GM23338 (cell line): Measurements from ENCODE around the gene RASIP1. TPM values are rescaled to one million over a fixed set of nuclear protein-coding genes. Genes with fewer than 3 reads are reported as not detected.
"Not testable (repeated sequence)": the region's sequence is repeated elsewhere in the genome, so short reads cannot be mapped to it uniquely, and the experiment has no call there.

Experiments
- ATAC-seq: fragments of 200-7000 bp; cut with Tn5 transposase; 3 replicates; pipeline ENCODE4 v1.9.1; 2020
- DNase-seq: peaks from one replicate; pipeline ENCODE4 v3.0.0-alpha.2; 2015; ENCODE audit warnings: low spot score
- H2AFZ ChIP-seq: fragments of 200-600 bp; sonication (generic); 2 replicates; pipeline ENCODE4 v1.8.0; 2016; ENCODE audit warnings: antibody characterized with exemption, mild to moderate bottlenecking, moderate library complexity
- H3F3A ChIP-seq: fragments of 200-600 bp; sonication (generic); replicated peaks from 2 replicates; pipeline ENCODE4 v1.8.0; 2017; ENCODE audit warnings: antibody characterized with exemption, mixed run types, low read depth
- H3K27ac ChIP-seq: fragments of 200-600 bp; sonication (generic); 2 replicates; pipeline ENCODE4 v1.6.1; 2016; ENCODE audit warnings: low read depth
- H3K27me3 ChIP-seq: fragments of 200-600 bp; sonication (generic); 2 replicates; pipeline ENCODE4 v1.8.0; 2016; ENCODE audit warnings: mild to moderate bottlenecking, mixed run types, moderate library complexity; ENCODE audit not compliant: insufficient read depth
- H3K36me3 ChIP-seq: fragments of 200-600 bp; sonication (generic); 2 replicates; pipeline ENCODE4 v1.8.0; 2016; ENCODE audit warnings: mild to moderate bottlenecking; ENCODE audit not compliant: insufficient read depth
- H3K4me1 ChIP-seq: fragments of 200-600 bp; sonication (generic); 2 replicates; pipeline ENCODE4 v1.8.0; 2016; ENCODE audit warnings: mild to moderate bottlenecking, moderate library complexity; ENCODE audit not compliant: insufficient read depth
- H3K4me2 ChIP-seq: fragments of 200-600 bp; sonication (generic); 2 replicates; pipeline ENCODE4 v1.7.1; 2017; ENCODE audit warnings: mixed run types
- H3K4me3 ChIP-seq: fragments of 200-600 bp; sonication (generic); 2 replicates; pipeline ENCODE4 v1.6.1; 2016; ENCODE audit warnings: mixed run types
- H3K79me2 ChIP-seq: fragments of 200-600 bp; sonication (generic); replicated peaks from 2 replicates; pipeline ENCODE4 v1.8.0; 2017; ENCODE audit warnings: mild to moderate bottlenecking; ENCODE audit not compliant: insufficient read depth
- H3K9me2 ChIP-seq: fragments of 200-600 bp; sonication (generic); 2 replicates; pipeline ENCODE4 v1.8.0; 2017; ENCODE audit not compliant: insufficient read depth
- H4K20me1 ChIP-seq: fragments of 200-600 bp; sonication (generic); replicated peaks from 2 replicates; pipeline ENCODE4 v1.8.0; 2017; ENCODE audit warnings: mild to moderate bottlenecking; ENCODE audit not compliant: insufficient read depth
- H3K27ac Mint-ChIP-seq: 2 replicates; pipeline ENCODE4 v1.8.0; 2020; ENCODE audit warnings: inconsistent platforms, mild to moderate bottlenecking, moderate library complexity, mixed read lengths
- H3K27me3 Mint-ChIP-seq: 3 replicates; pipeline ENCODE4 v1.8.0; 2022; ENCODE audit warnings: low read depth, mild to moderate bottlenecking, moderate library complexity, mixed read lengths, inconsistent platforms; ENCODE audit not compliant: insufficient read depth, poor library complexity
- H3K36me3 Mint-ChIP-seq: 3 replicates; pipeline ENCODE4 v1.8.0; 2021; ENCODE audit warnings: low read depth, mild to moderate bottlenecking, inconsistent platforms, moderate library complexity, mixed read lengths
- H3K4me1 Mint-ChIP-seq: 3 replicates; pipeline ENCODE4 v1.8.0; 2020; ENCODE audit warnings: mild to moderate bottlenecking, inconsistent platforms, mixed read lengths
- H3K4me3 Mint-ChIP-seq: 3 replicates; pipeline ENCODE4 v1.8.0; 2021; ENCODE audit warnings: moderate library complexity, mild to moderate bottlenecking, inconsistent platforms, mixed read lengths
- H3K9me3 Mint-ChIP-seq: 3 replicates; pipeline ENCODE4 v1.8.0; 2020; ENCODE audit warnings: moderate library complexity, mild to moderate bottlenecking, inconsistent platforms, mixed read lengths
- CREB1 ChIP-seq: fragments of 250-450 bp; sonication (Bioruptor Pico); IDR thresholded peaks from 2 replicates; pipeline ENCODE4 v1.5.0; 2020; ENCODE audit warnings: low read depth, mild to moderate bottlenecking, moderate library complexity
- EZH2 ChIP-seq: fragments of 200-600 bp; sonication (generic); IDR thresholded peaks from one replicate; pipeline ENCODE4 v1.8.0; 2017; ENCODE audit warnings: antibody characterized with exemption, mild to moderate bottlenecking, low read depth; ENCODE audit not compliant: unreplicated experiment
- EZH2phosphoT487 ChIP-seq: fragments of 200-600 bp; sonication (generic); IDR thresholded peaks from one replicate; pipeline ENCODE4 v1.8.1; 2018; ENCODE audit warnings: antibody characterized with exemption; ENCODE audit not compliant: unreplicated experiment
- REST ChIP-seq: IDR thresholded peaks from one replicate; pipeline ENCODE4 v1.6.1; 2018; ENCODE audit warnings: antibody characterized with exemption; ENCODE audit not compliant: unreplicated experiment
- STAT1 ChIP-seq: IDR thresholded peaks from one replicate; pipeline ENCODE4 v1.6.1; 2016; ENCODE audit warnings: antibody characterized with exemption; ENCODE audit not compliant: unreplicated experiment
- ZNF331 ChIP-seq: fragments of 250-450 bp; sonication (Bioruptor Pico); IDR thresholded peaks from 2 replicates; pipeline ENCODE4 v1.5.0; 2020; ENCODE audit warnings: low read depth, mild to moderate bottlenecking, moderate library complexity
- ZNF462 ChIP-seq: fragments of 250-450 bp; sonication (Bioruptor Pico); IDR thresholded peaks from 2 replicates; pipeline ENCODE4 v1.5.0; 2020; ENCODE audit warnings: mild to moderate bottlenecking, moderate library complexity
- polyA plus RNA-seq: library from polyadenylated mRNA; unstranded; fragments of >200 nt; fragmentation: Nextera tagmentation; extraction: Ambion mirVana; gene quantifications from 2 replicates; pipeline ENCODE4 v1.2.1, GENCODE V29; 2016
- total RNA-seq: library from RNA; depleted of rRNA; stranded (reverse); fragments of >200 nt; shearing (Covaris generic); gene quantifications from 2 replicates; pipeline ENCODE4 v1.2.3, GENCODE V29; 2014

Gene RASIP1
- total and polyA plus RNA-seq, 2 experiments from 2014 or later: 9.2 to 14.8 TPM

- TF ChIP-seq ZNF462 (CRISPR knock-in tag) (no peak), EZH2 (no peak), CREB1 (CRISPR knock-in tag) (no peak), STAT1 (no peak), ZNF331 (CRISPR knock-in tag) (no peak), REST (no peak), EZH2phosphoT487 (no peak)
Observed at GRCh38 chr19:48687776-48688175, 52.6 kb downstream of the RASIP1 start (continued).

GRCh38 chr19:48686637-48687036, 53.8 kb downstream of the RASIP1 start:
- not testable (repeated sequence) for H3K36me3 Mint-ChIP-seq, H3K27ac Mint-ChIP-seq, ATAC-seq, H3K9me2 ChIP-seq, H3K4me3 ChIP-seq, H3F3A ChIP-seq, H3K27me3 ChIP-seq, H2AFZ ChIP-seq, H3K79me2 ChIP-seq, H3K27ac ChIP-seq, DNase-seq, H3K4me1 ChIP-seq, H3K4me1 Mint-ChIP-seq, H3K4me3 Mint-ChIP-seq, H3K9me3 Mint-ChIP-seq, H3K36me3 ChIP-seq, H4K20me1 ChIP-seq, H3K27me3 Mint-ChIP-seq, H3K4me2 ChIP-seq
